ENCODE measurements around the gene PSMD7.
"Not testable (repeated sequence)": the region's sequence is repeated elsewhere in the genome, so short reads cannot be mapped to it uniquely, and the experiment has no call there.

Gene PSMD7

GRCh38 chr16:74322301-74322710 lies 25.7 kb downstream of the PSMD7 start:
- H3K27ac ChIP-seq = no peak overlapping the region
- TF ChIP-seq CTCF (conservative IDR thresholded peaks at IDR 0.05) = no peak

- not testable (repeated sequence) for H3K27ac ChIP-seq
Measured at GRCh38 chr16:74324777-74325176, 28.2 kb downstream of the PSMD7 start.

GRCh38 chr16:74325641-74326040 lies 29.0 kb downstream of the PSMD7 start:
- no peak for TF ChIP-seq CTCF (conservative IDR thresholded peaks at IDR 0.05)
- no peak overlapping the region for H3K27ac ChIP-seq

GRCh38 chr16:74328346-74328745 lies 31.7 kb downstream of the PSMD7 start:
- not testable (repeated sequence) for H3K27ac ChIP-seq

- not testable (repeated sequence) for H3K27ac ChIP-seq
Measured at GRCh38 chr16:74332469-74332868, 35.9 kb downstream of the PSMD7 start.

- not testable (repeated sequence) for H3K27ac ChIP-seq
Measured at GRCh38 chr16:74337506-74337905, 40.9 kb downstream of the PSMD7 start.

GRCh38 chr16:74339226-74339625 lies 42.6 kb downstream of the PSMD7 start:
- H3K27ac ChIP-seq = not testable (repeated sequence)

GRCh38 chr16:74353038-74353437 lies 56.4 kb downstream of the PSMD7 start:
- not testable (repeated sequence) for H3K27ac ChIP-seq

Measured in VCaP (cell line).